HK-2 (cell line): Measurements from ENCODE around the gene DHRS12.
A peak's percentile ranks its signal among the peaks of the same experiment; 100 is the strongest.
"Not testable (repeated sequence)": the region's sequence is repeated elsewhere in the genome, so short reads cannot be mapped to it uniquely, and the experiment has no call there.

Experiments used
- DNase-seq: peaks from one replicate; pipeline ENCODE4 v3.0.0-alpha.2; 2018; ENCODE audit not compliant: unreplicated experiment

Gene DHRS12

GRCh38 chr13:51828730-51829567, 25.0 kb upstream of the DHRS12 start:
- DNase-seq: no peak

GRCh38 chr13:51827254-51827653, 23.3 kb upstream of the DHRS12 start:
- no peak for DNase-seq

DNA sequence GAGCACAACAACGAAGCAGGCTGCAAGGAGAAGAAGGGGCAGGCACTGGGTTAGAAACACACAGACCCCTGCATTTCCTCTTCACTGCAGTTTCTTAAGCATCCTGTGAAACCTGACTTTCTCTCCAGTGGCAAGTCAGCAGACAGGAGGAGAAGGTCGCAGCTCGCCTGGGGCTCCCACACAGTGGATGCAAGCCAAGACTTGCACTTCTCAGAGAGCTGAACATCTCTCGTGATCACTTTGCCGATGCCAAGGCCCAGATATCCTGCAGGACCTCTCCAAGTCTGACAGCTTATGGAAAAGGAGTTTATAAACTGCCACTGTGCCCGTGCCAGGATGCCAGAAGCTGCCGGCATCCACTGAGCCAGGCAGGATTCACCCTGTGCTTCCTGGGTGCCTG, 22.6 kb upstream of the DHRS12 start:
- DNase-seq: no peak

- DNase-seq: no peak
These were observed 21.8 kb upstream of the DHRS12 start for GRCh38 chr13:51825681-51826254.

DNA sequence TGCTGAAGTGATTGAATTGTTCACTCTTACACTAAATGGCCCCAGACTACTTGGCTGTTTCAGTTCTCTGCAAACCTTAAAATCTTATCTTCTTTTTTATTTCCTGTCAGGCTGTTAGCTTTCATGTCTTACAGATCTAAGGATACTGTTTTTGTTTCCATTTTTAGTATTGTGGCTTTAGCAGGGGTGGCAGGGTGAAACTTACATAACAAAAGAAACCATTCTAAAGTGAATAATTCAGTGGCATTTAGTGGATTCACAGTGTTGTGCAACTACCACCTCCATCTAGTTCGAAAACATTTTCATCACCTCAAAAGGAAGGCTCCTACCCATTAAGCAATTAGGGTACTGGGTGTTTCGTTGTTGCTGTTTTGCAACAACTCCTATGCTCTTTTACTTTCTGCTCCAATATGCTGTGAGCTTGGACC, 21.2 kb upstream of the DHRS12 start:
- DNase-seq: no peak

- DNase-seq: not testable (repeated sequence)
These were observed 20.7 kb upstream of the DHRS12 start for GRCh38 chr13:51824712-51825111.

- no peak for DNase-seq
These were observed 19.9 kb upstream of the DHRS12 start for GRCh38 chr13:51823863-51824262.

GRCh38 chr13:51823359-51823758, 19.4 kb upstream of the DHRS12 start:
- DNase-seq: no peak

DNA sequence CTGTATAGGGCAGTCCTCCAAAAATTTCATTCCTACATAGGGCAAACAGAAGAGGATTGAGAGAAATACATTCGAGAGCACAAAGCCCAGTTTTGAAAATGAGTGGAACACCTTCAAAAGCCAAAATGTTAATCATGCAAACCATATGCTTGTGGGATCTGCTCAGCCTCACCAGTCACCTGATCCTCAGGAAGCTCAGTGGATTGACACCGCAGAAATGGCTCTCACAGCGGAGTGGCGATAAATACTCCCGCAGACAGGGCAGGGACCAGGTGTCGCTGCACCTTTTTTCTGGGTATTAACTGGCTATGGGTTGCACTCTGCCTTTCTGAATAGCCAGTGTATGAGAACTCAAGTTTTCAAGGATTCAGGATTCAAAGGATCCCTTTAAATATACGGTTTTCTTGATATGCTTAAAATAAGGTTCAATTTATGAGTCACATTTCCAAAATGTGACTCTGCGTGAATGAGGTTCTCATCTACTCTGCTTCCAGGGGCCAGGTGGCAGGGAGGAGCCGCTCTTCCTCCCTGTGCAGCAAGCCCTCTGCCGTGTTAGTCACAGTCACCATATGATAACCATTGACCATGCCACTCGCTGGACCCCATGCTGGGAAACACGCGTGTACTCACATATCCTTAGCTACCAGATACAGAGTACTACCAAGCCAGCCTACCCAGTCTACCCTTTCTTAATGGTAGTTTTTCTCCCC, 18.3 kb upstream of the DHRS12 start:
- DNase-seq: no peak

GRCh38 chr13:51821606-51822005, 17.6 kb upstream of the DHRS12 start:
- DNase-seq: no peak

DNA sequence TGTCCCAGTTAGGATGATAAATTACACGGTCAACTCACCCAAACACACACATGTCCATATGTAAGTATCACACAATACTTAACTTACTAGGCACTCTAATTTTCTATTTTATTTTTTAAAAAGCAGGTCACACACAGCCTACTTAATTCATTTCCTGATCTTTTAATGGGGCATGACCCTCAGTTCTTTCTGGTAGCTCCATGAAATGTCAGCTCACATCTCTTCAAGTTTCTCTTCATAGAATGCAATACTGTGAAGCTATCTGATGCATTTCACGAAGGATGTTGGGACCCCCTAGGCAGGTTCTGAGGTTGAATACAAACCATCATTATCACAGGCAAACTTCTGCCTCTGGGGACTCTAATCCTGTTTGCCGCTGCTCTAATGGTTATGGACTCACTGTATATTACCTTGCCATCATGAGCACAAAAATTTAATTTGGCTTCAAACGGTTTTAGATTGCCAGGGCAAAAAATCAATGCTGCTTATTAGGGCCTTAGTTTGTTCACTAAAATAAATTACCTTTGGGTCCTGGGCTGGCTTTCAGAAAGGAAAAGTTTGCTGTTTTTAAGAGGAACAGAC, 16.1 kb upstream of the DHRS12 start:
- DNase-seq: no peak

GRCh38 chr13:51819544-51819943, 15.6 kb upstream of the DHRS12 start:
- no peak for DNase-seq

DNA sequence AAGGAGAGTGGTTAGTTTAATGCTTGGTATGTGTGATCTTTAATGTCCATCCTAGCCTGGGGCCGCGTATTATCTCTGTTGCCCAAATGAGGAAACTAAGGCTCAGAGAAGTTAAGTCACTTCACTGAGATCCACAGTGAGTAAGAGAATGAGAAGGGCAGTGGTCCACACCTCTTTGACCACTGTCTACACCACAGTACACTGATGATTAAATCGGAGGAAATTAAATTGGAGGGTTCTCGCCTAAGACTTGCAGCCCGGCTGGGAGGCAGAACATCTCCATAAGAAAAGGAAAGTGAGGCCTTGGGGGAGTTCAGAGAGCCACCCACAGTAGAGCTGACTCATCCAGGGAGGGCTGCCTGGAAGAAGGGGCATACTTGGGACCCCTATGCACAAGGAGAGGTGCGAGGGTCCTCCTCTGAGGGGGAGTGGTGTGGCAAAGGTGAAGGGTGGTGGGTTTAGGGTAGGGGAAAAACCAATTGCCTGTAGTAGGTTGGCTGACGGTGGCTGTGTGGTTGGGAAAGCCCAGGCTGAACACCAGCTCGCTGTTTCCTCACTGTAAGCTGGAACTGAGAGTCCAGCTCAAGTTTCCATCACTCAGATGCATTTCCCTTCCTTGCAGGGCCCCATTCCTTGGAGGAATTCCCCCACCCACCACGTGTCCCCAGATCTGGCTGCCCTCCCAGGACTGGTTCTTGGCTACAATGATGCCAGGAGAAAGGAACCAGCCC, 15.0 kb upstream of the DHRS12 start:
- DNase-seq: no peak

- DNase-seq: no peak
These were observed 14.3 kb upstream of the DHRS12 start for GRCh38 chr13:51818276-51818675.

DNA sequence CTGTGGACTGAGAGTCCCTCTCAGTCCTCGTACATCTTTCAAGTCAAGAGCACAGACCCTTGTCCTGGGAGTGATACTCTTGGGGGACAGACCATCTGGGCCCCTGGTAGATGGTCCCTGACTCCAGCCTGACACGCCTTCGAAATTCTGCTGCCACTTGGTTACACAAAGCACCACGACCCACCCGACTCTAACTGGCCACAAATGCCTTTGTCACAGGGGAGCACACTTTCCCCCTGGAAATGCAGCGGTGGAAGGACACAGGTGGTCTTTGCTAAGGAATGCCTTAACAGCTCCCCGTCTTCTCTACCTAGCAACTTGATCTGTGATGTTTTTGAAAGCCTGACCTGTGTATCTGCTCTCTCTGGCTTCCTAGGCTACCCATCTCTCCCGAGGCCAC, 13.8 kb upstream of the DHRS12 start:
- no peak for DNase-seq

GRCh38 chr13:51816604-51817249, 12.8 kb upstream of the DHRS12 start:
- DNase-seq: no peak

- DNase-seq: no peak
These were observed 11.9 kb upstream of the DHRS12 start for GRCh38 chr13:51815848-51816247.

- peak; percentile 49 for DNase-seq
These were observed 11.1 kb upstream of the DHRS12 start for GRCh38 chr13:51814825-51815650.

DNA sequence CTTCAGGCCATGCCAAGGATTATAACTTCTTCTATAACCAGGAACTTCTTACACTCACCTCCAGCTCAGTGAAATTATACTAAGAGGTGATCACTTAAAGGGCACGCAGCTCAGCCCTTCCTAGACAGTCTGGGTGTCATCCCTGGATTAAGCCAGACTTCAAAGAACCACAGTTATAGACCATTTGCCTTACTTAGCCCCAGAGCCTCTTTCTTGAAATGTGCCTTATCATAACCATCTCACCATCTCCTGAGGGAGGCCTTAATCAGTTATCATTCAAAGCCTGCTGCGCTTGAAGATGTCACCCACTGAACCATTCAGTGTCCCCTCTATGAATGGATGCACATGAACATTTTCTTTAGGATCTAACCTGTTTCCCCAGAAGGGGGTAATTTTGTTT, 10.1 kb upstream of the DHRS12 start:
- no peak for DNase-seq

DNA sequence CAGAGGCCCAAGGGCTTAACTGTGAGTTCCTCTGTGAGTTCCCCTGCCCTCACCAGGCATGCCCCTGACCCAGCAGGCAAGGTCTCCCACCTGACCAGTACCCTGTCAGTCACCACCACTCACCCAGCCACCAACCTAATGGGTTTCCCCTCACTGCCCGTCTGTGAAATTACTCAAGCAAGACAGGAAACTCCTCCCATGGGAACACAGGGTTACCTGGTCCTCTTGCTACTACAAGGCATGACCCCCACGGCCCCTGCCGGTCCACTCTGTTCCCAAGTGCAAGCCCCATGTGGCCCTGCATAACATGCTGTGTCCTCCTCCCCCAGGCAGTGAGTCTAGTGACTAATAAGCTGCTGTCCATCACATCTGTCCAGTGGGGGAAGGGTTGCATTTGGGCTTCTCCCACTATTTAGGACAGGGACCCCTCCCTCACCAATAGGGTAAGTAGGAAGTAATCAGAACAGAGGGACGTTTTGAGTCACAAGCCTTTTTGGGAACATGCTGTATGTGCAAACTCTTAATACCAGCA, 8.0 kb upstream of the DHRS12 start:
- peak; percentile 30 for DNase-seq
